Tibial nerve (tissue), 4 donors: ENCODE data around the gene NPAT. TPM values are rescaled to one million over a fixed set of nuclear protein-coding genes. Genes with fewer than 3 reads are reported as not detected.

Experiments
- DNase-seq, 2 donors: peaks; one replicate each; pipeline ENCODE4 v3.0.0-alpha.2; 2019; ENCODE audit warnings: low spot score in 2 of 2
- H3K27ac ChIP-seq, 4 donors: fragments of 200-600 bp; sonication (generic) in 3 of 4; one replicate each; pipeline ENCODE4 v1.5.1; 2017 to 2019; ENCODE audit warnings: mild to moderate bottlenecking in 1 of 4
- H3K27me3 ChIP-seq, 2 donors: fragments of 200-600 bp; sonication (generic) in 1 of 2; one replicate each; pipeline versions ENCODE4 v1.5.1 to v1.6.0; 2017 to 2019
- H3K36me3 ChIP-seq, 3 donors: fragments of 200-600 bp; sonication (generic); one replicate each; pipeline ENCODE4 v1.5.1; 2018 to 2019
- H3K4me1 ChIP-seq, 4 donors: fragments of 200-600 bp; sonication (generic) in 3 of 4; one replicate each; pipeline ENCODE4 v1.5.1; 2017 to 2019
- H3K4me3 ChIP-seq, 4 donors: fragments of 200-600 bp; sonication (generic) in 3 of 4; one replicate each; pipeline ENCODE4 v1.5.1; 2017 to 2019; ENCODE audit warnings: mild to moderate bottlenecking in 1 of 4, moderate library complexity in 1 of 4
- H3K9me3 ChIP-seq, 4 donors: fragments of 200-600 bp; sonication (generic) in 3 of 4; one replicate each; pipeline ENCODE4 v1.5.1; 2017 to 2019
- EP300 ChIP-seq, 2 donors: sonication (generic); formaldehyde crosslinking; IDR thresholded peaks; one replicate each; pipeline ENCODE4 v1.6.1; 2017; ENCODE audit warnings: antibody characterized with exemption in 2 of 2, mild to moderate bottlenecking in 1 of 2
- POLR2A ChIP-seq, 2 donors: fragments of 450-650 bp; IDR thresholded peaks; one replicate each; pipeline ENCODE4 v1.6.1; 2017; ENCODE audit warnings: antibody characterized with exemption in 2 of 2, mild to moderate bottlenecking in 2 of 2, moderate library complexity in 2 of 2
- WGBS, 2 donors: methylation state at CpG; one replicate each; pipeline ENCODE4 v1.1.5; 2018; 5-methylcytosine and 5-hydroxymethylcytosine counted together
- total RNA-seq, 4 donors: library from RNA; depleted of rRNA; stranded (reverse); fragments of >200 nt; gene quantifications; one replicate each; pipeline ENCODE4 v1.1.0, GENCODE V29; 2016
- TF ChIP-seq, protein P1 (sequence below), 5 experiments: fragments of 200-600 bp in 3 of 5; fragments of 450-650 bp in 2 of 5; sonication (generic) in 3 of 5; IDR thresholded peaks; one replicate each; pipeline ENCODE4 v1.5.1; 2016 to 2019; ENCODE audit warnings: antibody characterized with exemption in 5 of 5, mild to moderate bottlenecking in 3 of 5, moderate library complexity in 2 of 5

Gene NPAT
- total RNA-seq, 4 donors from 2014 or later, result 12.6 to 16.1 (median 15.3) TPM

DNA sequence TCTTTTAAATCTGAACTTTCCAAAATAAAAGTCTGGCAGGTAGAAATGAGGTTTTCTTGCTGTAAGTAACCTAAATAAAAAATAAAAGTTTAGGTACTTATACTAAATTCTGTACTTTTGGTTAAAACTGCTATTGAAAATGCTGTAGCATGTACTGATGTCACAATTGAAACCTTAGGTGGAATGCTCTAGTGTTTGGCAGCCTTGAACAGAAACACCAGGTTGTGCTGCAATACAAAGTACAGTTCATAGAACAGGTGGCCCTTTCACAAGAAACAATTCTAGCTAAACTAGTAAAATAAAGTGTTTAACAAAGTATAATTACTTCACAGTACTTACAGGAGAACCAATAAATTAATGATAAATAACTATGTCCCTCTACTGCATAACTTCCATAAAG, 25.1 kb downstream of the NPAT start:
- no peak for DNase-seq
- peaks cover 0 to 49% (median 0%) of the 10 kb centered on the region in 3 donors for H3K36me3 ChIP-seq
- peaks cover 0 to 12% (median 0%) of the 10 kb centered on the region in 4 donors for H3K4me1 ChIP-seq
- no peak overlapping the region for H3K27ac ChIP-seq
- H3K9me3 ChIP-seq, result no peaks in the 10 kb centered on the region
- H3K27me3 ChIP-seq, result no peaks in the 10 kb centered on the region
- TF ChIP-seq, protein P1, sequence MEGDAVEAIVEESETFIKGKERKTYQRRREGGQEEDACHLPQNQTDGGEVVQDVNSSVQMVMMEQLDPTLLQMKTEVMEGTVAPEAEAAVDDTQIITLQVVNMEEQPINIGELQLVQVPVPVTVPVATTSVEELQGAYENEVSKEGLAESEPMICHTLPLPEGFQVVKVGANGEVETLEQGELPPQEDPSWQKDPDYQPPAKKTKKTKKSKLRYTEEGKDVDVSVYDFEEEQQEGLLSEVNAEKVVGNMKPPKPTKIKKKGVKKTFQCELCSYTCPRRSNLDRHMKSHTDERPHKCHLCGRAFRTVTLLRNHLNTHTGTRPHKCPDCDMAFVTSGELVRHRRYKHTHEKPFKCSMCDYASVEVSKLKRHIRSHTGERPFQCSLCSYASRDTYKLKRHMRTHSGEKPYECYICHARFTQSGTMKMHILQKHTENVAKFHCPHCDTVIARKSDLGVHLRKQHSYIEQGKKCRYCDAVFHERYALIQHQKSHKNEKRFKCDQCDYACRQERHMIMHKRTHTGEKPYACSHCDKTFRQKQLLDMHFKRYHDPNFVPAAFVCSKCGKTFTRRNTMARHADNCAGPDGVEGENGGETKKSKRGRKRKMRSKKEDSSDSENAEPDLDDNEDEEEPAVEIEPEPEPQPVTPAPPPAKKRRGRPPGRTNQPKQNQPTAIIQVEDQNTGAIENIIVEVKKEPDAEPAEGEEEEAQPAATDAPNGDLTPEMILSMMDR (IDR thresholded peaks at IDR 0.05), result no peak
- TF ChIP-seq POLR2A (IDR thresholded peaks at IDR 0.05) (no peak), EP300 (IDR thresholded peaks at IDR 0.05) (no peak)
- H3K4me3 ChIP-seq, result no peak overlapping the region

DNA sequence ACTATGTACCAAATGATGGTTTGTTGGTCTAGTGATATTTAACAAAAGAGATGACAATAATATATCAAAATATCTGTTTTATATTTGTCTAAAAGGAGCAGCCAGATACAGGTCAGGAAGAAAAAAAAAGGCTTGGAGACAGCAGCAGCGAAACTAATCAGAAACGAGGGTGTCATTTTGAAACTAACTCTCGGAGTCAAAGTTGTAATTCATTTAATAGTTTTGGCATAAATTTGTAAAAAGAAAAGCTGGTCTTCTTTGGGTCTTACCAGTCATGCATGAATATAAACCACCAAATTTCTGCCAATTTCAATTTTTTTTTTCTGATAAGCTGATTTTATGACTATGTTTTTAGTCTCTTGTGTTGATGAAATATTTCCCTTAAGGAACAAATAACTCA, 25.5 kb downstream of the NPAT start:
- H3K36me3 ChIP-seq, result peaks cover 0 to 51% (median 0%) of the 10 kb centered on the region in 3 donors
- H3K27me3 ChIP-seq, result no peaks in the 10 kb centered on the region
- no peak overlapping the region for H3K4me3 ChIP-seq
- whole genome bisulfite sequencing, 2 donors, result 86 to 87% methylated on average over 3 of the region's 3 CpGs
- no peak overlapping the region for H3K27ac ChIP-seq
- TF ChIP-seq, protein P1 (IDR thresholded peaks at IDR 0.05), result no peak
- TF ChIP-seq POLR2A (IDR thresholded peaks at IDR 0.05) (no peak), EP300 (IDR thresholded peaks at IDR 0.05) (no peak)
- H3K9me3 ChIP-seq, result no peaks in the 10 kb centered on the region
- no peak for DNase-seq
- peaks cover 0 to 12% (median 0%) of the 10 kb centered on the region in 4 donors for H3K4me1 ChIP-seq

DNA sequence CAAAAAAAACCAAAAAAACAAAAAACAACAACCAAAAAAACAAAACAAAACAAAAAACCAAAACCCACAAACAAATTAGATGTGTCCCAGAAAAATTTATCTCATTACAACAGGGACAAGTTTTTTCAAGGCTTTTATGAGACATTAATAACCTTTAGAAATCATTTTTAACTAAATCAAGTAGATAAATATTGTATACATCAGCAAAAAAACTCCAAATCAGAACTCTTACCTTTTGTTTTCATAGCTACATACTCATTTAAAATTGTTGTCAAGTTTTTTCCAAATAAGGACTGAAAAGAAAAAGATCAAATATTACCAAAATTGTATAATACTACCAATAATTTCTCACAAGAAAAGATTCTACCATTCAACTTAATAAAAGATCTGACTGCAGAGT, 28.7 kb downstream of the NPAT start:
- Histone ChIP-seq H3K27me3 (no peaks in the 10 kb centered on the region), H3K36me3 (peaks cover 0 to 70% (median 0%) of the 10 kb centered on the region in 3 donors), H3K27ac (no peak overlapping the region), H3K4me3 (no peak overlapping the region), H3K9me3 (no peaks in the 10 kb centered on the region), H3K4me1 (peaks cover 0 to 12% (median 0%) of the 10 kb centered on the region in 4 donors)
- DNase-seq, result no peak
- TF ChIP-seq, protein P1 (IDR thresholded peaks at IDR 0.05), result no peak
- TF ChIP-seq EP300 (IDR thresholded peaks at IDR 0.05), result no peak
- TF ChIP-seq POLR2A (IDR thresholded peaks at IDR 0.05), result no peak

DNA sequence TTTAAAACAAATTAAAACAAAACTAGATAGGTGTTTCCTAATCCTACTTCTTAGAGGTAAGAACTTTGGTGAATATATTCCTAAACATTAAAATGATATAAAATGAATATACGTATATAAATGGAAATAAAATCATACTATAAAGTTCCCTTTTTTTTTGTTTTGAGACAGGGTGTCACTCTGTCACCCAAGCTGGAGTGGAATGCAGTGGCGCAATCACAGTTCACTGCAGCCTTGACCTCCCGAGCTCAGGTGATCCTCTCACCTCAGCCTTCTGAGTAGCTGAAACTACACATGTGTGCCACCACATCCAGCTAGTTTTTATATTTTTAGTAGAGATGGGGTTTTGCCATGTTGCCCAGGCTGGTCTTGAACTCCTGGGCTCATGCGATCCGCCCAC, 44.9 kb downstream of the NPAT start:
- Histone ChIP-seq H3K36me3 (peaks cover 0 to 85% (median 4%) of the 10 kb centered on the region in 3 donors), H3K27me3 (no peaks in the 10 kb centered on the region), H3K4me3 (no peak overlapping the region), H3K9me3 (no peaks in the 10 kb centered on the region), H3K27ac (no peak overlapping the region), H3K4me1 (no peaks in the 10 kb centered on the region)
- no peak for DNase-seq
- TF ChIP-seq POLR2A (IDR thresholded peaks at IDR 0.05) (no peak), EP300 (IDR thresholded peaks at IDR 0.05) (no peak)
- TF ChIP-seq, protein P1 (IDR thresholded peaks at IDR 0.05), result no peak
- WGBS, 2 donors, result 85 to 89% methylated on average over 5 of the region's 5 CpGs

DNA sequence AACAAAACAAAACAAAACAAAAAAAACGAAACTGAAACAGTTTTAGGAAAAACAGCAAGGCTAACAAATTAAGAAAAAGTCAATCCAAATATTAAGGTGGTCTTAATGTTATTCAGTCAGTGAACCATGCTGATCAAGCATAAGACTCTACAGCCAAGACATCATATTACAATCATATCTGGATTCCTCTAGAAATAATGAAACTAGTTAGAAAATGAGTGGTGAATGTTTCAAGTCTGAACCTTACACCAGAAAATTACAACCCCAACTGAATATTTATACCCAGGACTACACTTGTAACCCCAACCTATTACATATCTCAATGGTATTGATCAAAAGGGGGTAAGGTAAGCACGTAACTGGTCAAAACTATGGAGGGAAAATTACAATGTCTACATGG, 52.3 kb downstream of the NPAT start:
- no peaks in the 10 kb centered on the region for H3K27me3 ChIP-seq
- 56 to 66% methylated on average over 2 of the region's 2 CpGs for WGBS, 2 donors
- no peak for DNase-seq
- H3K36me3 ChIP-seq, result peaks cover 0 to 67% (median 7%) of the 10 kb centered on the region in 3 donors
- H3K4me3 ChIP-seq, result no peak overlapping the region
- no peaks in the 10 kb centered on the region for H3K9me3 ChIP-seq
- H3K4me1 ChIP-seq, result peaks cover 0 to 3% (median 0%) of the 10 kb centered on the region in 4 donors
- H3K27ac ChIP-seq, result peak overlapping the region in 1 of 4 donors; percentile 36
- TF ChIP-seq POLR2A (IDR thresholded peaks at IDR 0.05), result no peak
- no peak for TF ChIP-seq EP300 (IDR thresholded peaks at IDR 0.05)
- TF ChIP-seq, protein P1 (IDR thresholded peaks at IDR 0.05), result no peak
